ENCODE results near the gene GRIA3.

Gene GRIA3

GRCh38 chrX:123322536-123322935 is 138.5 kb downstream of the GRIA3 start:
- no peak overlapping the region for H3K9ac ChIP-seq (ENCODE audit: low read length)
- H3K36me3 ChIP-seq (ENCODE audit: insufficient read depth, low read length) = no peaks in the 10 kb centered on the region
- H3K4me3 ChIP-seq (ENCODE audit: low read depth in 1 of 2, low read length in 2 of 2) = no peak overlapping the region
- H3K4me1 ChIP-seq (ENCODE audit: insufficient read depth, low read length) = no peaks in the 10 kb centered on the region
- H3K27ac ChIP-seq (ENCODE audit: low read depth, low read length) = no peak overlapping the region
- no peaks in the 10 kb centered on the region for H3K9me3 ChIP-seq (ENCODE audit: low read length)
- no peaks in the 10 kb centered on the region for H3K27me3 ChIP-seq (ENCODE audit: control insufficient read depth in 1 of 2, insufficient read depth in 2 of 2, low read length in 2 of 2)

GRCh38 chrX:123324625-123325024 is 140.5 kb downstream of the GRIA3 start:
- Histone ChIP-seq H3K9ac (ENCODE audit: low read length) (no peak overlapping the region), H3K36me3 (ENCODE audit: insufficient read depth, low read length) (no peaks in the 10 kb centered on the region), H3K9me3 (ENCODE audit: low read length) (no peaks in the 10 kb centered on the region), H3K4me3 (ENCODE audit: low read depth in 1 of 2, low read length in 2 of 2) (no peak overlapping the region), H3K27me3 (ENCODE audit: control insufficient read depth in 1 of 2, insufficient read depth in 2 of 2, low read length in 2 of 2) (no peaks in the 10 kb centered on the region), H3K27ac (ENCODE audit: low read depth, low read length) (no peak overlapping the region), H3K4me1 (ENCODE audit: insufficient read depth, low read length) (no peaks in the 10 kb centered on the region)

GRCh38 chrX:123330229-123330942 is 146.3 kb downstream of the GRIA3 start:
- Histone ChIP-seq H3K27me3 (ENCODE audit: control insufficient read depth in 1 of 2, insufficient read depth in 2 of 2, low read length in 2 of 2) (no peaks in the 10 kb centered on the region), H3K9ac (ENCODE audit: low read length) (no peak overlapping the region), H3K9me3 (ENCODE audit: low read length) (no peaks in the 10 kb centered on the region), H3K4me1 (ENCODE audit: insufficient read depth, low read length) (no peaks in the 10 kb centered on the region), H3K27ac (ENCODE audit: low read depth, low read length) (no peak overlapping the region), H3K36me3 (ENCODE audit: insufficient read depth, low read length) (no peaks in the 10 kb centered on the region), H3K4me3 (ENCODE audit: low read depth in 1 of 2, low read length in 2 of 2) (no peak overlapping the region)

- H3K27me3 ChIP-seq (ENCODE audit: control insufficient read depth in 1 of 2, insufficient read depth in 2 of 2, low read length in 2 of 2) = no peaks in the 10 kb centered on the region
- H3K4me1 ChIP-seq (ENCODE audit: insufficient read depth, low read length) = no peaks in the 10 kb centered on the region
- H3K36me3 ChIP-seq (ENCODE audit: insufficient read depth, low read length) = no peaks in the 10 kb centered on the region
- no peak overlapping the region for H3K9ac ChIP-seq (ENCODE audit: low read length)
- no peak overlapping the region for H3K4me3 ChIP-seq (ENCODE audit: low read depth in 1 of 2, low read length in 2 of 2)
- H3K9me3 ChIP-seq (ENCODE audit: low read length) = no peaks in the 10 kb centered on the region
- no peak overlapping the region for H3K27ac ChIP-seq (ENCODE audit: low read depth, low read length)
Measured at GRCh38 chrX:123331349-123331748, 147.3 kb downstream of the GRIA3 start.

GRCh38 chrX:123331859-123332258 is 147.8 kb downstream of the GRIA3 start:
- Histone ChIP-seq H3K27me3 (ENCODE audit: control insufficient read depth in 1 of 2, insufficient read depth in 2 of 2, low read length in 2 of 2) (no peaks in the 10 kb centered on the region), H3K36me3 (ENCODE audit: insufficient read depth, low read length) (no peaks in the 10 kb centered on the region), H3K9ac (ENCODE audit: low read length) (no peak overlapping the region), H3K4me3 (ENCODE audit: low read depth in 1 of 2, low read length in 2 of 2) (no peak overlapping the region), H3K9me3 (ENCODE audit: low read length) (no peaks in the 10 kb centered on the region), H3K27ac (ENCODE audit: low read depth, low read length) (no peak overlapping the region), H3K4me1 (ENCODE audit: insufficient read depth, low read length) (no peaks in the 10 kb centered on the region)

- no peaks in the 10 kb centered on the region for H3K27me3 ChIP-seq (ENCODE audit: control insufficient read depth in 1 of 2, insufficient read depth in 2 of 2, low read length in 2 of 2)
- H3K27ac ChIP-seq (ENCODE audit: low read depth, low read length) = no peak overlapping the region
Measured at GRCh38 chrX:123336666-123337065, 152.6 kb downstream of the GRIA3 start.

GRCh38 chrX:123337886-123338639 is 154.0 kb downstream of the GRIA3 start:
- no peaks in the 10 kb centered on the region for H3K36me3 ChIP-seq (ENCODE audit: insufficient read depth, low read length)
- H3K4me3 ChIP-seq (ENCODE audit: low read depth in 1 of 2, low read length in 2 of 2) = no peak overlapping the region
- no peaks in the 10 kb centered on the region for H3K9me3 ChIP-seq (ENCODE audit: low read length)
- H3K4me1 ChIP-seq (ENCODE audit: insufficient read depth, low read length) = no peaks in the 10 kb centered on the region
- no peak overlapping the region for H3K9ac ChIP-seq (ENCODE audit: low read length)
- no peaks in the 10 kb centered on the region for H3K27me3 ChIP-seq (ENCODE audit: control insufficient read depth in 1 of 2, insufficient read depth in 2 of 2, low read length in 2 of 2)
- H3K27ac ChIP-seq (ENCODE audit: low read depth, low read length) = no peak overlapping the region

More at GRCh38 chrX:123336666-123337065, 152.6 kb downstream of the GRIA3 start:
- Histone ChIP-seq H3K9ac (ENCODE audit: low read length) (no peak overlapping the region), H3K9me3 (ENCODE audit: low read length) (no peaks in the 10 kb centered on the region), H3K4me1 (ENCODE audit: insufficient read depth, low read length) (no peaks in the 10 kb centered on the region), H3K4me3 (ENCODE audit: low read depth in 1 of 2, low read length in 2 of 2) (no peak overlapping the region), H3K36me3 (ENCODE audit: insufficient read depth, low read length) (no peaks in the 10 kb centered on the region)

- no peak overlapping the region for H3K27ac ChIP-seq (ENCODE audit: low read depth, low read length)
Measured at GRCh38 chrX:123339221-123339905, 155.3 kb downstream of the GRIA3 start.

GRCh38 chrX:123340696-123341095 is 156.6 kb downstream of the GRIA3 start:
- H3K27me3 ChIP-seq (ENCODE audit: control insufficient read depth in 1 of 2, insufficient read depth in 2 of 2, low read length in 2 of 2) = no peaks in the 10 kb centered on the region
- no peak overlapping the region for H3K4me3 ChIP-seq (ENCODE audit: low read depth in 1 of 2, low read length in 2 of 2)
- no peak overlapping the region for H3K9ac ChIP-seq (ENCODE audit: low read length)
- no peaks in the 10 kb centered on the region for H3K36me3 ChIP-seq (ENCODE audit: insufficient read depth, low read length)
- no peaks in the 10 kb centered on the region for H3K9me3 ChIP-seq (ENCODE audit: low read length)
- no peaks in the 10 kb centered on the region for H3K4me1 ChIP-seq (ENCODE audit: insufficient read depth, low read length)
- H3K27ac ChIP-seq (ENCODE audit: low read depth, low read length) = no peak overlapping the region

More at GRCh38 chrX:123339221-123339905, 155.3 kb downstream of the GRIA3 start:
- Histone ChIP-seq H3K9ac (ENCODE audit: low read length) (no peak overlapping the region), H3K27me3 (ENCODE audit: control insufficient read depth in 1 of 2, insufficient read depth in 2 of 2, low read length in 2 of 2) (no peaks in the 10 kb centered on the region), H3K9me3 (ENCODE audit: low read length) (no peaks in the 10 kb centered on the region), H3K36me3 (ENCODE audit: insufficient read depth, low read length) (no peaks in the 10 kb centered on the region), H3K4me1 (ENCODE audit: insufficient read depth, low read length) (no peaks in the 10 kb centered on the region), H3K4me3 (ENCODE audit: low read depth in 1 of 2, low read length in 2 of 2) (no peak overlapping the region)

GRCh38 chrX:123348468-123348867 is 164.4 kb downstream of the GRIA3 start:
- no peaks in the 10 kb centered on the region for H3K4me1 ChIP-seq (ENCODE audit: insufficient read depth, low read length)

GRCh38 chrX:123350226-123350625 is 166.1 kb downstream of the GRIA3 start:
- H3K4me1 ChIP-seq (ENCODE audit: insufficient read depth, low read length) = no peaks in the 10 kb centered on the region
- no peaks in the 10 kb centered on the region for H3K9me3 ChIP-seq (ENCODE audit: low read length)
- no peaks in the 10 kb centered on the region for H3K36me3 ChIP-seq (ENCODE audit: insufficient read depth, low read length)
- H3K27me3 ChIP-seq (ENCODE audit: control insufficient read depth in 1 of 2, insufficient read depth in 2 of 2, low read length in 2 of 2) = no peaks in the 10 kb centered on the region
- no peak overlapping the region for H3K27ac ChIP-seq (ENCODE audit: low read depth, low read length)
- H3K9ac ChIP-seq (ENCODE audit: low read length) = no peak overlapping the region
- H3K4me3 ChIP-seq (ENCODE audit: low read depth in 1 of 2, low read length in 2 of 2) = no peak overlapping the region

More at GRCh38 chrX:123348468-123348867, 164.4 kb downstream of the GRIA3 start:
- Histone ChIP-seq H3K9ac (ENCODE audit: low read length) (no peak overlapping the region), H3K27me3 (ENCODE audit: control insufficient read depth in 1 of 2, insufficient read depth in 2 of 2, low read length in 2 of 2) (no peaks in the 10 kb centered on the region), H3K36me3 (ENCODE audit: insufficient read depth, low read length) (no peaks in the 10 kb centered on the region), H3K9me3 (ENCODE audit: low read length) (no peaks in the 10 kb centered on the region), H3K27ac (ENCODE audit: low read depth, low read length) (no peak overlapping the region), H3K4me3 (ENCODE audit: low read depth in 1 of 2, low read length in 2 of 2) (no peak overlapping the region)
